Hematopoietic multipotent progenitor cell treated with erythropoietin and hydrocortisone succinate and interleukin-3 and kit ligand, for 15 days (in vitro differentiated cells): ENCODE measurements around the gene CEBPG.

ENCODE experiments used
- DNase-seq: peaks from one replicate; pipeline ENCODE4 v3.0.0-alpha.2; 2015; ENCODE audit warnings: low spot score

Gene CEBPG

DNA sequence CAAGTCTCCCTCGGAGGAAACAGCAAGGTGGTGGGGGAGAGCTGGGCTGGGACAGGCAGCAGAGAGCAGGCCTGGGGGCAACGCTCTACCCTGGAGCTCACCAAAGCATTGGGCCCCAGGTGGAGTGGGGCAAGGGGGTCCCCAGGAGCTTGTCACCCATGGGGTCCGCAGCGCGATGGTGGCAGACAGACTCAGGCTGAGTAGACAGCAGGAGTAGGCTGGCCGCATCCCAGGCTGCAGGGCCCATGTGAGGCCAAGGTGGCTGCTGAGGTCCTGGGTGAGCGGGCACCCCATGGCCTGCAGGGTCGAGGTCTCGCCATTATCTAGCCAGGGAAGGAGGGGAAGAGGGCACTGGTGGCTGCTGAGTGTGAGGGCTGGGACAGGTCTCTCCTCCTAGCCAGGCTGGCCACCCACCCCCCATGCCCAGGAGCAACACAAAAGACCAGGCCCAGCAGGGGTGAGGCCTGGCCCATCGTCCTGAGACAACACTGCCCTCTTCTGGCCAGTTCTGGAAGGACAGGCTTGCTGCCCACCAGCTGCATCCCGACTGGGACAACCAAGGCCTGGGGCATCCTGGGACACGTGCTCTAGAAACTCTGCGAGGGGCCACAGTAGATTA is 33.1 kb downstream of the CEBPG start:
- peak; percentile 72 for DNase-seq

DNA sequence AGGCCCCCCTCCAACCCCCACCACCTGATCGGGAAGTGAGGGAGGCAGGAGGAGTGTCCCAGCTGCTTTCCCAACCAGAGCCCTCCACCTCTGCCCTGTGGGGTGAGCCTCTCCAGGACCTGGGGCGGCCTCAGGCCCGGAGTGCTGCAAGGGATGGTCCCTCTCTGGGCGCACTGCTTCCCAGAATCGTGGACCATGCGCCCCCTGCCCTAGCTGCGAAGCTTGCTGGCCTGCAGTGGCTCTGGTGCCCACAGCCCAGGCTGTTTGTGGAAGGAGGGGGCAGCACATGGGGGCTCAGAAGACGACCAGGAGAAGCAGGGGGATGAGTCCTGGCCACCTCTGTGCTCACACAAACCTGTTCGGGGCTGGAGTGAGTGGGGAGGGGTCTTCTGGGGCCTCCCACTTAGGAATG is 33.6 kb downstream of the CEBPG start:
- DNase-seq: no peak

DNA sequence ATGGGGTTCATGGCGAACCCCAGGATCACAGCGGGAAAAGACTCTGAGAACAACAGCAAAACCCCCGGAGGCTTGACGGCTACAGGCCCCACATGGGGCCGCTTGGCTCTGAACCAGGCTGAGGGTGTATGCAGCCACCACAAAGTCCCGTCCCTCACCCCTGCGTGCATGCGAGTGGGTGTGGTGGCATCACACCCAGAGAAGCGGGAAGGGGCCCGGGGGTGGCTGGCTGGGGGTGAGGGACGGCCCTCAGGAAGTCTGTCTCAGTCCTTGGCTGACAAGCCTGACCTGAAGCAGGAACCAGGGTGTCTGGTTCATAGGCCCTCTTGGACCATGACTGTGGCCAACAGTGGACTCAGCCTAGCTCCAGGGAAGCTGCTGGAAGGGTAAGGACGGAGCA is 34.2 kb downstream of the CEBPG start:
- no peak for DNase-seq

- no peak for DNase-seq
Observed at GRCh38 chr19:33408116-33408515, 34.6 kb downstream of the CEBPG start.

DNA sequence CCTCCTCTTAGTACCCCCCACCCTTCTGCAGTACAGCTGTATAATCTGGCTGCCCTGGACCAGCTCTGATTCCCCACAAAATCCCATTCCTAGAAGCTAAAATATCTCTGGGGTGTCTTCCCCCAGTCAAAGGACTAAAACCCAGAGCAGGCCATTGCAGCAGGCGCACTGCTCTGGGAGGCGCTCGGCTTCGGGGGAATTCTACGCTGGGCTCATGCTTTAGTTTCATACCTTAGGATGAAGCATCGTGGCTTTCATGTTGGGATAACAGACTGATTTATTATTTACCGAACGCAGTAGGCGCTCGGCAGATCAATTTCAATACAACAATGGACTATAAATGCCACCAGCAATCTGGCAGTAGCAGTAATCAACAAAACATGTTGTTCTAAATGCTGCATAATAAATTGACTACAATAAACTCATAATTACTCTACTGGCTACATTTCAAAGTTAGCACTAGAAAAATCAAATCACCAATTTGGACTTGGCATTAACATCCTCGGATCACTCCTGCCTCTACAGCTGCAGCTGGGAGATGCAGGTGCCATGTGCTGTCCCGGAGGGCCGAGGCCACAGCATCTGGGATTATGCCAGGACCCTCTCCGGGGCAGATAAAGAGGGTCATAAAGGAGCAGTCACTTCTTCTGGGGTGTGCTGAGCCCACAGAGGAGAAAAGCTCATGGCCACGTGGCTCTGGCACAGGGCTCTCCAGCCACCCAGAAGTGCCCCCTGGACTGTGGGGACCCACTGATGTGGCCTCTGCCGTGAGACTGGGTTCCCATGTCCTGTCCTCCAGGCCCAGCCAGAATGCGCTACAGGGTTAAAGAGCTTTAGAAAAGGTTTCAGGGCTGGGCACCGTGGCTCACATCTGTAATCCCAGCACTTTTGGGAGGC is 35.3 kb downstream of the CEBPG start:
- DNase-seq: no peak

DNA sequence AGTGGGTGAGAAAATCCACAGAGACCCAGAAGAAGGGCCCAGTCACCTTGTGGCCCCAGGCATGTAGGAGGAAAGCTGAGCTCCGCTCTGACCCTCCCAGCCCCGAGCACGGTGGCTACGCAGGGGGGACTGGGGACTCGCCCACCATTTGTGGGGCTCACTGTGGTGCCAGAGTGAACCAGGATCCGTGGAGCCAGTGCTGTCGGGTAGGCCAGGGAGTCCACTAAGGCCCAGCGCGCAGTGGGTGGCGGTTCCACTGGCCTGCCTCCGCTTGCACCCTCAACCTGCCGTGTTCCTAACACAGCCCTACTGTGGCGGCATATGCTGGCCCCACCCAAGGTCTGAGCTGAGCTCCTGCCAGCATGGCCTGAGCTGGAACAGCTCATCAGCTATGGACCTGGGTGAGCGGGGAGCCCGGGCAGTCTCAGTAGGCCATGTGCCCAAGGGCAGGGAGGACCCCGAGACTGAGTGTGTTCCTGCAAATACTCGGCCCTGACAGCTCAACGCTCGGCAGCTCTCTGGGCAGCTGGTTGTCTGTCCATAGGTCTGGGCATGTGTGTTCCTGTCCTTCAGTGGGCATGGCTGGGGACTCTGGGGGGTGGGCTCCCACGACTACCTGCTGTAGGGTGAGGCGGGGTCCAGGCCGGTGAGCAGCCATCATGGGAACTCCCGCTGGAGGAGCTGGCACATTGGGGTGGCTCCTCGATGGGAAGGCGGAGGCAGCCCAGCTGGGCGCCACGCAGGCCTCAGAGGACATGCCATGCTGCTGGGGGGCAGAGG is 36.6 kb downstream of the CEBPG start:
- no peak for DNase-seq

GRCh38 chr19:33410915-33411401 is 37.4 kb downstream of the CEBPG start:
- no peak for DNase-seq

DNA sequence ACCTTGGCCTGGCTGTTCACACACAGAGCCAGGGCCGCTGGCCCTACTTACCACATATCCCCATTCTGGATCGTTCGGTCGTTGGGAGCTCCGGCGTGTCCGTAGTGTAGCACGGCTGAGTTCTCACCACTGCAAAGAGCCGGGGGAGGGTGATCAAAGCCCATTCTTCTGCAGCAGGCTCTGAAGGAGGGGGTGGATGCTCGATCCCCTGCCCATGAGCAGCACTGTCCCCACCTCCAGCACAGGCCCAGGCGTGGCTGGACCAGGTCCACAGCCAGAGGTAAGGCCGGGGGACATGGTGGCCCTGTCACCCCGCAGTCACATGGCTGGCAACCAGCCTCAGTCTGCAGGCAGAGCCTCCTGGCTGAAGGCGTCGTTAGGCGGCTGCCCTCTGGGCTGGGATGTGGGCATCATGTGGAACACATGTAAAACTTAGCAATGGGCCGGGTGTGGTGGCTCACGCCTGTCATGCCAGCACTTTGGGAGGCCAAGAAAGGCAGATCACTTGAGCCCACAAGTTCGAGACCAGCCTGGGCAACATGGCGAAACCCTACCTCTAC is 38.2 kb downstream of the CEBPG start:
- DNase-seq: no peak

- no peak for DNase-seq
Observed at GRCh38 chr19:33412601-33413425, 39.3 kb downstream of the CEBPG start.

DNA sequence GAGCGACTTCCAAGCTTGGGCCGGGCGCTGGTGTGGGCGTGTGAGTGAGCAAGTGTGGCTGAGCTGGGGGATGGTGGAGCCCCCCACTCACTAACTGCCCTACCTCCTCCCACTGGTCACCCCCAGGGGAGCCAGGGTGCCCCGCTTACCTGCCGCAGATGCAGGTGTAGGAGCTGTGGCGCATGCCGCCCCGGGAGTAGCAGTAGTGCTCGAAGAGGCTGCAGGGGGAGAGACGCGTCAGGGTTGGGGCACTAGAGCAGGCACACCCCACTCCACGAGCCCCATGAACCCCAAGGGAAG is 39.9 kb downstream of the CEBPG start:
- DNase-seq: no peak

GRCh38 chr19:33413868-33414666 is 40.6 kb downstream of the CEBPG start:
- DNase-seq: no peak

DNA sequence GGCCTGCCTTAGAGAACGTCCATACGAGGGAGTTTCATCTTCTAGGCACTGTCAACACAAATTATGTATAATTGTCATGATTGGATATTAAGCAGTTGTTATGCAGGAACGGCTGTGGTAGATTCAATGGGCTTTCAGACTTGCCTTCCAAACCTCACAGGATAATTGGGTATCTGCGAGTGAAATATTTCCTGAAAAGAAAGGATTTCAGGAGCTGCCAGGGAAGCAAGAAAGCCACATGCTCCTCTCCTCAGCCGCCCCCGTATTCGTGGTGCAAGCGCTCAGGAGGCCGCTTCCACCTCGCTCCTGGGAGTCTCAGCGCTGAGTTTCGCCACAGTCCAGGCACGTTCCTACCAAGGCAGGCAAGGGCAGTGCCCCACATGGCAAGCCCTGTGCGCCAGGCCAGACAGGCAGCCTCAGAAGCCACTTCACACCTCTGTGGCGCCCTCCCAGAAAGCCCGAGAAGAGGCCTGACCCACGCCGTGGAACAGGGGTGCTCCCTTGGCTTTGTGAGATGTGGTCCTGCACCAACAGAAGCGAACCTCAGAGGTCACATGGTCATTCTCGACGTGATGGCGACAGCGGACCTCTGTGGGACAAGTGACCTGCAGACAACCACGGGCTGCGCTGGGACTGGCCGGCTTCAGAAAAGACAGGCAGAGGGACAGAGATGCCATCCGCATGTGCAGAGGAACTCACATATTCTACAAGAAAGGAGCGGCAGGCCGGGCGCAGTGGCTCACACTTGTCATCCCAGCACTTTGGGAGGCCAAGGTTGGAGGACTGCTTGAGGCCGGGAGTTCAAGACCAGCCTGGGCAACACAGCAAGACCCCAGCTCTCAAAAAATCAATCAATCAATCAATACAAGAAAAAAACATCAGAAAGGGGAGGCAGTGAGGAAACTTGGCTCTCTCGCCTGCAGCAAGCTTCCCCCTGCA is 41.4 kb downstream of the CEBPG start:
- no peak for DNase-seq

DNA sequence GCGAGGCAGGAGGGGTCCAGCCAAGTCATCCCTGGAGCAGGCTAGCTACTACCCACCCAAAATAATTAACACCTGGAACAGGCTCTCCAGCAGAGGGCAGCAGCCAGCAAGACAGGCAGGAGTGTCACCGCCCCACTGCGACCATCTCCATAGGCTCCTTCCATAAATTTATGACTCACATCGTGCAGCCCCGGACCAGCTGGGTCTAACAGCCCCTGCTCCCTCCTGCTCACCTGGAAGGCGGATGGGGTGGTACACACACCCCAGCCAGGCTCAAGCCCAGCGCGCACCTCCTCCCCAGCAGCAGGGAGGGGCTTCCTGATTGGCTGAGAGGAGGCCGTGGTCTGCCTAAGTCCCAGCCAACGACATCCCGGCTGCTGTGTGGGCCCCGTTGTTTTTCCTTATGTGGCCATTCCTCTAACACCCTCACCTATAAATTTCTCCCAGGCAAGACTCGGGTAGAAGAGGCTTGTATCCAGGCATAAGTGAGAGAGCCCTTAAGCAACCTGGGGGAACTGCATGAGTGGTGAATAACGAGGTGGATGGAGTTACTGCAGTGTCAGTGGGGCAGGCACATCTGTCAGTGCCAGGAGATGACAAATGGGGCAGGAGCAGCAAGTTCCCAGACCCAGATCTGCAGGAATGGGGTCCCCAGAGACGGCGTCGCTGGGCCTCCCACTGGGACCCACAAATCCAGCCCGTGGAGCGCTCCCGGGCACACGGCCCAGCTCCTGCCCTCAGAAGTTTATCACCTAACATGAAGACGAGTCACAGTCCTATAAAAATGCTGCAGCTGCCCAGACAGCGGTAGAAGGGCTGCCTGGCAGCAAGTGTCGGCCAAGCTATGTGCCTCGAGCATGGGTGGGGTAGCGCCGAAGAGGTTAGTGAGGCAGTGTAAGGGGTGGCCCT is 43.1 kb downstream of the CEBPG start:
- DNase-seq: peak; percentile 53

- no peak for DNase-seq
Observed at GRCh38 chr19:33417751-33418150, 44.2 kb downstream of the CEBPG start.

DNA sequence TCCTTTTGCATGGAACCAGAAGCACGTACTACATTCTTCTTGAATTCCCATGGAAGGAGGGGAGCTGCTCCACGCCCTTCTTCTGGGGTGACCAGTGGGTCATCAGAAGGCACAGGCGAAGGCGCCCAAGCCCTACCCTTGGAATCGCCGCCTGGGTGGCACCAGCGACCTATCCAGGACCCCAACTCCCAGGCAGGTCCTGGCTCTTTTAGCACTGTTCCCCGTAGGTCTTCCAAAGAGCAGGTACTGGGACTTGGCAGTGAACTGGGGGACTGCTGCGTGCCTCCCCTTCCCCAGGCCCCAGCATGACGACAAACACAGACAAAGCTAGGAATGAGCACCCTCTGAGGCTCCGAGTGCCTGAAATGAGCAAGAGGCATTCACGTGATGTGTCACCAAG is 45.0 kb downstream of the CEBPG start:
- no peak for DNase-seq

GRCh38 chr19:33418871-33419787 is 45.6 kb downstream of the CEBPG start:
- no peak for DNase-seq

DNA sequence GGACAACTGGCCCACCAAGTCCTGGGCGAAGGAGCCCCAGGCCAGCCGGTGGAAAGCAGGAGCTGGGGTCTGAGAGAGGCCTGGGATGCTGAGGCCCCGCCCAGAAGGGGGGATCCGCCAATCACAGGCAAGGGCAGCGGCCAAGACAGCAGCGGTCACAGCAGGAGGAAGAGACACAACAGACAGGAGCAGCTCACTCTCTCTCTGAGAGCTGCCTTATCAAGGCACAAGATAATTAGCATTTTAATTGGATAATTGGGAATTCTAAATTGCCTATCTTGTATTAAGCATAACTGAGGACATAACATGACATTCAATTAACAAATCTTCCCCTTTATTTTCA is 46.2 kb downstream of the CEBPG start:
- no peak for DNase-seq

DNA sequence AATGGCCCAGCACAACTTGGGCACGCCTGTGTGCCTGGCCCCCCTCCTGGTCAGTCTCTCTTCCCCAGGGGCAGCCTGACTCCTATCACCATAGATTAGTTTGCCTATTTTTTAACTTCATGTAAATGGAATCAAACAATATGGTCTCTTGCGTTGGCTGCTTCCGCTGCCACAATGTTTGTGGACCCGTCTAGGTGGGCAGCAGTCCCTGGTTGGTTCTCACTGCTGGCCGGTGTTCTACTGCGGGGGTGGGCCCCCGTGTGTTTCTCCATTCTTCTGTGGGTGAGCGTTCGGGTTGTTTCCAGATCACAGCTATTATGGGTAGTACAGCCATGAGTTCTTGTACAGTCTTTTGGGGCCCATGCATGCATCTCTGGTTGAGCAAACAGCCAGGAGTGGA is 47.3 kb downstream of the CEBPG start:
- no peak for DNase-seq
